NCI-H1048 (cell line): ENCODE results near the gene OR2B6.

Experiments
- DNase-seq: peaks from one replicate; lab custom pipeline; 2025; lab: John Stamatoyannopoulos, UW

The OR2B6 gene

GRCh38 chr6:28000351-28001045 lies 43.5 kb downstream of the OR2B6 start:
- no peak for DNase-seq

DNA sequence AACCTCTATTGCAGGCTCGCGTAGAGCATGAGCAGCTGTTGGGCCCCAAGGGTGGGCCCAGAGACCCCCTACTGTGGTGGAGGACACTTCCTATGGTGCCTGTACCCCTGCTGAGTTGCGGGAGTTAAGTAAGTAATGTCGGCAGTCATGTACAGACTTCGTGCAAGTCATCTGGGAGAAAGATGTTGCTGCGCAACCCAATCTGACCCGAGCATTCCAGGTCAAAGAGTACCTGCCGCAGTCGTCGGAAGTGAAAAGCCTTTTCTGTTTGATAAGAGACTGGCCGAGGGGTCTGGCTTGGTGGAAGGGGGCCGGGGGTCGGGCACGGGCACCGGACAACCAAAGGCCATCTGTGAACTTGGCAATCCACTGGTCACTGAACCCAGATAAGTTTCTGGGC lies 44.3 kb downstream of the OR2B6 start:
- DNase-seq = no peak

GRCh38 chr6:28001751-28002150 lies 44.7 kb downstream of the OR2B6 start:
- DNase-seq = no peak

DNA sequence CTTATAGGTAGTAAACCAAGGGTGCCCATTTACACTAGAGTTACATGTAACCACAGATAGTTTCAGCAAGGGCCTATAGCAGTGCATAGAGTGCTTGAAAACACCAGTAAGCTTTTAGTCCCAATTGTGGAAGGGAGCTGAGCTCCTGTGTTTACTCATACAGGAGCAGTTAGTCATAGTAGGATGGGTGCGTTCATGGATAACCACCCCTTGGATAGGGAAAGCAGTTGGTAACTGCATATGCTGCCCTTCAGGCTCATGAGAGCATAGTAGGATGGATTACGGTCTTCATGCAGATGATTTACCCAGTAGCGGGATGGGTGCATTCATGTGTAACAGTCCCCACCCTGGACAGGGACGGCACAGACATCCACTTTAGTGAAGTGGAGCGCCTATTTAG lies 45.1 kb downstream of the OR2B6 start:
- DNase-seq = no peak

- no peak for DNase-seq
Measured at GRCh38 chr6:28003059-28003458, 46.0 kb downstream of the OR2B6 start.

DNA sequence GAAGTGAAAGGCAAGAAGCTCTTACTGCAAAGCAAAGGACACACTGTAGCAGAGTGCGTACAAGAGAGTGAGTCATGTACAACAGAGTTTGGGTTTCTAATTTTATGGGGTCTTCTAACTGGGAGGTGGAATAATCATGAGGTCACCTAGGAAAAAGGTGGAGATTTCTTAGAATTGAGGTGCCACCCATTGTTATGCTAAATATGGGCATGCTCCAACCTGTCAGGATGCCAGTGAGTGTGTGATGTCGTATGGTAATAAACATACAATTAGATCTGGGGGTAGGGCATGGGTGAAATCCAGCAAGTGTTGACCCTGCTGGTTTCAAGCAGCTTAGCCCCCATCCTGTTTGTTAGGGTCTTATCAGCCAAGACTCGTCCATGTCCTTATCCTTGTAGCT lies 46.6 kb downstream of the OR2B6 start:
- DNase-seq = no peak

GRCh38 chr6:28004350-28005151 lies 47.5 kb downstream of the OR2B6 start:
- no peak for DNase-seq

- no peak for DNase-seq
Measured at GRCh38 chr6:28005152-28005890, 48.3 kb downstream of the OR2B6 start.

- DNase-seq = no peak
Measured at GRCh38 chr6:28005975-28006374, 48.9 kb downstream of the OR2B6 start.
